Hematopoietic multipotent progenitor cell treated with erythropoietin and hydrocortisone succinate and interleukin-3 and kit ligand, for 4 days (in vitro differentiated cells): Measurements from ENCODE around the gene APP.
"Not testable (repeated sequence)": the region's sequence is repeated elsewhere in the genome, so short reads cannot be mapped to it uniquely, and the experiment has no call there.

Experiments used
- DNase-seq: peaks from one replicate; pipeline ENCODE4 v3.0.0-alpha.2; 2015

Gene APP

DNA sequence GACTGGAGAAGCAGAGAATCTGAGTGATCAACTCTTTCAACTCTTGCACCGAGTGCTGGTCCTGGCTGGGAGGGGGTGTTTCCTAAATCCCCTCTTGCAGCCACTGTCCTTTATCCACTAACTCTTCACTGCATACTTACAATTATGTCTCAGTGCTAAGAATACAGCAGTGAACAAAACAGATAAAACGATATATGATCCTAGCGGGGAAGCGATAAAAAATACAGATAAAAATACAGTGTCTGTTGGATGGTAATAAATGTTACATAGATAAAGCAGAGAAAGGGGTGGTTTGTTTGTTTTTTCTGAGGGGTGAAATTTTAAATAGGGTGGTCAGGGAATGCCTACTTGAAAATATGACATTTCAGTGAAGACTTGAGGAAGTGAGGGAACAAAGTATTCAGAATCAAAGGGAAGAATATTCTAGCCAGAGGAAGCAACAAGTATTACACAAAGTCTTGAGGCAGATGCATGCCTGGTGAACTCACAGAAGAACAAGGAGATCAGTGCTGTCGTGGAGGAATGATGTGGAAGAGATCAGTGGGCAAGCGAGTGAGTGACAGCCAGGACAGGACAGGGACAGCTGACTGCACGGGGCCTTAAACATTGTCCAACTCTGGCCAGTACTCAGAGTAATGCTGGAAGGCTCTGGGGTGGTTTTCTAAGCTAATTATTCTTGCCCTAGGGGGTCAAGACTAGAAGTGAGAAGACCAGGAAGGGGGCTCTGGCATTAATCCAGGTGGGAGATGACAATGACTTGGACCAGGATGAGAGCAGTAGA is 110.0 kb downstream of the APP start:
- DNase-seq, result no peak

DNA sequence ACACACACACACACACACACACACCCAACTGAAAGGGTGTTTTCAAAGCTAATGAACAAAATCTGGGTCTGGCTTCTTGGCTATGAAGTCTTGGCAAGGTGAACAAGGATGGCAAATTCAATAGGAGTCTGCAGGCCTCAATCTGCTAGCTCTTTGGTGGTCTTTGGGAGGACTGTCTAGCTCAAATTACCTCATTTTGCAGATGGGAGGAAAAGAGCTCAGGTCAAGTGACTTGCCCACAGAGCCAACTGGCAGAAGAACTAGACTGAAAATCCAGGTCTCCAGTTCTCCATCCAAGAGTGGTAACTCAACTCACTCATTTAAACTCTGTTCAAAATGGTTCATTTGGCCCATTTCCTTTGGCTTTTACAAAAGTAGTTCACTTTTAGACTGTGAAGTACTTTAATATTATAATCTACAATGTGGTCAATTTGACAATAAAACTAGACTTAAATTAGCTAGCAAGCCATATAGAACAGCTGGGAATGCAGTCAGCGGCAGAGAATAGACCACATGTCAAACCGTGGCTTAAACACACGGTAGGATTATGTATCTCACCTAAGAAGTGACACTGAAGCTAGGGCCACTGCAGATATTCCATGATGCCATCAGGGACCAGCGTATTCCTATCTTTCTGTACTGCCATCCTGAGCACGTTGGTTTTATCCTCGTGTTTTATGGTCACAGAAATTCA is 112.9 kb downstream of the APP start:
- no peak for DNase-seq

- DNase-seq, result peak; percentile 34
Observed at GRCh38 chr21:26055841-26056264, 114.7 kb downstream of the APP start.

- DNase-seq, result no peak
Observed at GRCh38 chr21:26055010-26055409, 115.6 kb downstream of the APP start.

DNA sequence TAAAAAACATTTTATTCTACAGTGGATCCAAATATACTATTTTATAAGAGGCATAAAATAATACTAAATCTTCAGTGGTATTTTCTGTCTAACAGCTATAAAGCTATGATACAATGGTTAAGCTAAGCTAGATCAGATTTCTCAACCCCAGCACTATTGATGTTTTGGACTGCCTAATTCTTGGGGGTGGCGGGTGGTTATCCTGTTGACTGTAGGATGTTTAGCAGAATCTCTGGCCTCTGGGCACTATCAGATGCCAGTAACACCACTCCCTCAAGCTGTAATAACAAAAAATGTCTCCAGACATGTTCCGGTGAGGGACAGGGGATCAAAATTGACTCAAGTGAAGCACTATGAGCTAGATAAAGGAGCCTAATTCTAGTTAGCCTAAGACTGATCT is 118.5 kb downstream of the APP start:
- no peak for DNase-seq

DNA sequence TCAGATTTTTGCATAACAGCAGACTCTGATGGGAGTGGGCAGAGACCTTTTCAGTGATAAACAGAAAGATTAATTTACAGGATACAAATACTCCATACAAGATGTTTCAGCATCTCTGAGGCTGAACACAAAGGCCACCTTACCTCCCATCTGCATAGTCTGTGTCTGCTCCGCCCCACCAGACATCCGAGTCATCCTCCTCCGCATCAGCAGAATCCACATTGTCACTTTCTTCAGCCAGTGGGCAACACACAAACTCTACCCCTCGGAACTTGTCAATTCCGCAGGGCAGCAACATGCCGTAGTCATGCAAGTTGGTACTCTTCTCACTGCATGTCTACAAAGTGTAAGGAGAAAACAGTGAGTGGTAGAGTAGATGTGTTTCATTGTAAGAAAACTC is 119.7 kb downstream of the APP start:
- DNase-seq, result no peak

- no peak for DNase-seq
Observed at GRCh38 chr21:26049803-26050202, 120.8 kb downstream of the APP start.

- DNase-seq, result peak; percentile 52
Observed at GRCh38 chr21:26047279-26047967, 123.1 kb downstream of the APP start.

DNA sequence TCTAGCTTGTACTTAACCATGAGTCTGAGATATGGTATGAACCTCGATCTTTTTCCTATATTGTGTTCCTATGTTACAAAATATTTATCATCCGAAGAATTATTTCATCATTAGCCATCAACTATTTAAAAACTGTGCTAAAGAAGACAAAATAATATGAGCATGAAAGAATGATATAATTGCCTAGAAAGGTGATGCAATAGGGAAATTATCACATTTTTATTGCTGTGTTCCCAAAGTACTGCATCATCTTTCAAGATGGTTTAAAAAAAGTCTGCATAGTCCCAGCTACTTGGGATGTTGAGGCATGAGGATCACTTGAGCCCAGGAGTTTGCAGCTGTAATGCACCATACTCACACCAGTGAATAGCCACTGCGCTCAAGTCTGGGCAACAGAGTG is 126.7 kb downstream of the APP start:
- no peak for DNase-seq

DNA sequence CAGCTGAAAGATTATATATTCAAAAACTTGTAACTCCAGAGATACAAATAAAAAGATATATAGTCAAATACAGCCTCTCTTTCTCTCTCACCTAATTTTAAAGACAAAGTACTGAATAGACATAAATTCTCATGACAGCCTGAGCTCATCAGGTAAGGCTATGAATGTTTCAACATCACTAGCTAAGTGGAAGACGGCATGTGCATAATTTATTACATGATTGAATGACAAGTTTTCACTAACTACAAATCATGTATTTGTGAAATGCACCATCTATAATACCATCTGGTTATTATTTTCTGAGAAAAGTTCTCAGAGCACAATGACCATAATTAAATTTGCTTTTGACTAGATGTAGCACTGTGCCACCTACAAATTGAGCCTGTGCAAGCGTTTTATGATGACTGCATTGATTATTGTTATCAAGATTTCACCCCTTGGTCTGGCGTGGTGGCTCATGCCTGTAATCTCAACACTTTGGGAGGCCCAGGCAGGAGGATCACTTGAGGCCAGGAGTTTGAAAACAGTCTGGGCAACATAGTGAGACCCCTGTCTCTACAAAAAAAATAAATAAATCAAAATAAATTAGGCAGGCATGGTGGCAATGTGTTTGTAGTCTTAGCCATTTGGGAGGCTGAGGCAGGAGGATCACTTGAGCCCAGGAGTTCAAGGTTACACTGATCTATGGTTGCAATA is 128.2 kb downstream of the APP start:
- no peak for DNase-seq

GRCh38 chr21:26041431-26042180 is 129.0 kb downstream of the APP start:
- no peak for DNase-seq

DNA sequence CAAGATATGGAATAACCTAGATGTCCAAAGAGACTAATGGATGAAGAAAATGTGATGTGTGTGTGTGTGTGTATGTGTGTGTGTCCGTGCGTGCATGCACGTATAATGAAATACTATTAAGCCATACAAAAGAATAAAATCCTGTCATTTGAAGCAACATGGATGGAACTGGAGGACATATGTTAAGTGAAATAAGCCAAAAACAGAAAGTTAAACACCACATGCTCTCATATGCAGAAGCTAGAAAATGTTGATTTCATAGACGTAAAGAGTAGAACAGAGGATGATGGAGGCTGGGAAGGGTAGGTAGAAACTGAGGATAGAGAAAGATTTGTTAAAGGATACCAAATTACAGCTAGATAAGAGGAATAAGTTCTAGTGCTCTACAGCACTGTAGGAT is 133.7 kb downstream of the APP start:
- no peak for DNase-seq

DNA sequence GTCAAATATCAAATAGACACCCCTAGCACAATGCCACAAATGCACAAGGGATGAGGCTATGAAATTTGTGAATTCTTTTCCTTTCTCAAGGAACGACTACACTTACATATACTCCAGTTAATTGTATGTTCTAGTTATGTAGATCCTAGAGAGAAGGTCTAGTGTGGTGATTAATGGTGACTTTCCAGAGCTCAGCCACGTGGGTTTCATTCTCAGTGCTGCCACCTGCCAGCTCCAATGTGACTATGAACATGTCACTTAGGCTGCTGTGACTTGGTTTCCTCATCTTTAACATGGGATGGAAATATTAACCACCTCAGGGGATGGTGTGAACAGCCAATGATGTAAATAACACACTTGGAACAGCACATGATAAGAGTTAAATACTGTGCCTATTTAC is 138.3 kb downstream of the APP start:
- no peak for DNase-seq

GRCh38 chr21:26028183-26028582 is 142.4 kb downstream of the APP start:
- DNase-seq, result no peak

DNA sequence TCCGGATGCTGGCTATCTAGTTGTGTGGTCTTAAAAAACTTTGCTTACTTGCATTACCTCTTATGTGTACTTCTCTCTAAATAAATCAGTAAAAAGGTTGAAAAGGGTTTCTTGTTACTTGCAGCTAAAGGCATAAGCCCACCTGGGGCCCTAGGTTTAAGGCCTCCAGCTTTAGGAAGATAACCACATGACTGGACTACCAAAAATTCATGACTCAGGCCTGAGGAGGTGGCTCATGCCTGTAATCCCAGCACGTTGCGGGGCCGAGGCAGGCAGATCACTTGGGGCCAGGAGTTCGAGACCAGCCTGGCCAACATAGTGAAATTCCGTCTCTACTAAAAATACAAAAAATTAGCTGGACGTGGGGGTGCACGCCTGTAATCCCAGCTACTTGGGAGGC is 142.9 kb downstream of the APP start:
- no peak for DNase-seq

GRCh38 chr21:26025536-26026512 is 144.7 kb downstream of the APP start:
- DNase-seq, result no peak

DNA sequence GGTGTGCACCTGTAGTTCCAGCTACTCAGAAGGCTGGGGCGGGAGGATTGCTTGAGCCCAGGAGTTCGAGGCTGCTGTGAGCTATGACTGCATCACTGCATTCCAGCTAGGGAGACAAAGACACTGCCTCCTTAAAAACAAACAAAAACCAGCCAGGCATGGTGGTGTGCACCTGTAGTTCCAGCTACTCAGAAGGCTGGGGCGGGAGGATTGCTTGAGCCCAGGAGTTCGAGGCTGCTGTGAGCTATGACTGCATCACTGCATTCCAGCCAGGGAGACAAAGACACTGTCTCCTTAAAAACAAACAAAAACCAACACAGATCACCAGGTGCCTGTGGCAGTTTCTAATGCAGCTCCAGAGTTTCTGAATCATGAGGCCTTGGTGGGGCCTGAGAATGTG is 147.2 kb downstream of the APP start:
- DNase-seq, result not testable (repeated sequence)

DNA sequence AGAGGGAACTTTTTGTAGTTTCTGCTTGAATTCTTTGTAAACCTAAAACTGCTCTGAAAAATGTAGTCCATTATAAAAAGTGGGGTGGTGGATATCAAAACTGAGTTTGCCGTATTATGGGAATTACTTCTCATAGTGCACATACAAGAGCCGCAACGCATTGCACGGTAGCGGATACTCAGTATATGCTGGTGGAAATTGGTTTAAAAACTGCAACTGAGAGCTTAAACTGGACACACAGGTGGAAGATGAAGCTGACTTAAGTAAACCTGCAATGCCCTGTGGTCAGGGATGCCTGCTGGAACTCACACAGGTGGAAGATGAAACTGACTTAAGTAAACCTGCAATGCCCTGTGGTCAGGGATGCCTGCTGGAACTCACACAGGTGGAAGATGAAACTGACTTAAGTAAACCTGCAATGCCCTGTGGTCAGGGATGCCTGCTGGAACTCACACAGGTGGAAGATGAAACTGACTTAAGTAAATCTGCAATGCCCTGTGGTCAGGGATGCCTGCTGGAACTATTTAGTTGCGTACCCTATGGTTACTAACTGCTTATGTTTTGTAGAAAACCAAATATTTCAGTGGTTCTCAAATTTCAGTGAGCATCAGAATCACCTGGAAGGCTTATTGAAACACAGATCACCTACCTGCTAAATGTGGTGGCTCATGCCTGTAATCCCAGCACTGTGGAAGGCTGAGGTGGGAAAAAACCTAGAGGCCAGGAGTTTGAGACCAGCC is 147.8 kb downstream of the APP start:
- not testable (repeated sequence) for DNase-seq

- DNase-seq, result no peak
Observed at GRCh38 chr21:26020510-26020909, 150.1 kb downstream of the APP start.

GRCh38 chr21:26020081-26020480 is 150.5 kb downstream of the APP start:
- DNase-seq, result no peak

DNA sequence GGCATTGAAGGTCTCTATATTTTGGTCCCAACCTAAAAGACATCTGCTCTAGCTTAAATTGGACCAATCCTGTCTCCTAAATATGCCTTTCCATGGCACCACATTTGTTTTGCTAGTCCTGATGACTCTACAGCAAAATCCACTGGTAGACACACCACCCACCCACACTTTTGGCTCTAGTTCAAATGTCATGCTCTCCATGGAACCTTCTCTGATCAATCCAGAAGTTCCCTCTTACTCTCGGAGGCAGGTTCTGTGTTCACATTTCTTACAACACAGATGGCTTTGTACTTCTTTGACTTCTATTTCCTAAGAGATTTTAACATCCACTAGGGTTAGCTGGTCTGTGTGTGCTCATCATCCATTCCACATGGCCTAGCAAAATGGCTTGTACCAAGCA is 151.3 kb downstream of the APP start:
- no peak for DNase-seq
